ENCODE data around the gene KLF3.
A peak's percentile ranks its signal among the peaks of the same experiment; 100 is the strongest.

The KLF3 gene

GRCh38 chr4:38654273-38654672, 9.7 kb upstream of the KLF3 start:
- DNase-seq = no peak

GRCh38 chr4:38656111-38656510, 7.9 kb upstream of the KLF3 start:
- peak in 1 of 56 donors; percentile 6 for DNase-seq

GRCh38 chr4:38659346-38659745, 4.7 kb upstream of the KLF3 start:
- DNase-seq = no peak

- DNase-seq = no peak
Measured at GRCh38 chr4:38660838-38661237, 3.2 kb upstream of the KLF3 start.

GRCh38 chr4:38661371-38661770, 2.6 kb upstream of the KLF3 start:
- no peak for DNase-seq

- DNase-seq = no peak
Measured at GRCh38 chr4:38662522-38663089, 1.4 kb upstream of the KLF3 start.

GRCh38 chr4:38663090-38663800, 754 bp upstream of the KLF3 start:
- peak in 26 of 56 donors; percentile 29 to 95 (median 67) for DNase-seq

GRCh38 chr4:38664706-38665401, 855 bp downstream of the KLF3 start:
- DNase-seq = peak in 53 of 56 donors; percentile 12 to 88 (median 69)

GRCh38 chr4:38665551-38666411, 1.8 kb downstream of the KLF3 start:
- no peak for DNase-seq

- DNase-seq = no peak
Measured at GRCh38 chr4:38666766-38667084, 2.7 kb downstream of the KLF3 start.

GRCh38 chr4:38667085-38667893, 3.3 kb downstream of the KLF3 start:
- peak in 45 of 56 donors; percentile 21 to 81 (median 52) for DNase-seq

GRCh38 chr4:38668203-38668971, 4.4 kb downstream of the KLF3 start:
- no peak for DNase-seq

GRCh38 chr4:38669208-38669607, 5.2 kb downstream of the KLF3 start:
- DNase-seq = no peak

- no peak for DNase-seq
Measured at GRCh38 chr4:38670109-38670901, 6.3 kb downstream of the KLF3 start.

- no peak for DNase-seq
Measured at GRCh38 chr4:38670939-38671591, 7.1 kb downstream of the KLF3 start.

GRCh38 chr4:38671592-38671940, 7.6 kb downstream of the KLF3 start:
- DNase-seq = no peak

- DNase-seq = no peak
Measured at GRCh38 chr4:38672074-38672396, 8.0 kb downstream of the KLF3 start.

GRCh38 chr4:38672397-38673129, 8.6 kb downstream of the KLF3 start:
- DNase-seq = no peak

Measured in nucleus accumbens (tissue), 56 donors.